Pancreas (tissue), 10 donors: ENCODE measurements around the gene NR2E3. TPM values are rescaled to one million over a fixed set of nuclear protein-coding genes. Genes with fewer than 3 reads are reported as not detected.

ENCODE experiments used
- ATAC-seq, 4 donors: fragments of 200-7000 bp; cut with Tn5 transposase; one replicate each; pipeline versions ENCODE4 v1.8.0 to v1.9.1; 2020; ENCODE audit warnings: mild to moderate bottlenecking in 4 of 4, moderate library complexity in 4 of 4
- DNase-seq, 6 donors: peaks; one replicate each; pipeline ENCODE4 v3.0.0-alpha.2; 2020
- FAIRE-seq: peaks from 2 replicates; lab custom pipeline; 2012; peaks lifted over from hg19 to GRCh38; lab: Jason Lieb, UNC
- H3K27ac ChIP-seq, 4 donors: fragments of 200-600 bp; sonication (generic); 1 replicate in 3 of 4; 2 replicates in 1 of 4; pipeline versions ENCODE4 v1.5.0 to v1.8.0; 2020
- H3K27me3 ChIP-seq, 4 donors: fragments of 200-600 bp; one replicate each; pipeline ENCODE4 v1.8.0; 2021
- H3K36me3 ChIP-seq, 3 donors: fragments of 200-600 bp; sonication (generic) in 1 of 3; one replicate each; pipeline versions ENCODE4 v1.5.0 to v1.8.0; 2020 to 2021
- H3K4me1 ChIP-seq, 3 donors: fragments of 200-600 bp; one replicate each; pipeline ENCODE4 v1.8.0; 2021
- H3K4me3 ChIP-seq, 4 donors: fragments of 200-600 bp; sonication (generic) in 2 of 4; one replicate each; pipeline versions ENCODE4 v1.5.0 to v1.8.0; 2020 to 2021
- H3K9me3 ChIP-seq, 4 donors: fragments of 200-600 bp; one replicate each; pipeline ENCODE4 v1.8.0; 2021
- CTCF ChIP-seq, 4 donors: fragments of 200-600 bp; sonication (generic) in 3 of 4; IDR thresholded peaks; one replicate each; pipeline versions ENCODE4 v1.5.0 to v1.8.0; 2021; ENCODE audit warnings: antibody characterized with exemption in 4 of 4
- WGBS, 2 donors: extraction: QIAGEN DNeasy Blood & Tissue Kit; methylation state at CpG; one replicate each; pipeline ENCODE4 v1.1.7; 2013; 5-methylcytosine and 5-hydroxymethylcytosine counted together
- intact Hi-C, 3 donors: fragments of 100-400 bp; cut with DNase I; formaldehyde crosslinking; loops; one replicate each; pipeline versions ENCODE4 v1.11.1 to v1.14.2; 2022
- polyA plus RNA-seq, 2 donors: library from polyadenylated mRNA; stranded (reverse); fragments of 200-250 nt; gene quantifications; one replicate each; pipeline ENCODE4 v1.2.3, GENCODE V29; 2013
- total RNA-seq, 6 donors: library from RNA; stranded (reverse); fragmentation: NEBNext Ultra II Directional in 4 of 6; extraction: Animal tissue kit (Norgen Biotek cat#: 25700) in 4 of 6; gene quantifications; one replicate each; pipeline versions ENCODE4 v1.2.1 to v1.2.4, GENCODE V29; 2021 to 2023
- donor health status: healthy with polysubstance abuse.
- donor health status: DM: no; HTN: no; CAD: no; lungs with moderate emphysema.
- donor health status: DM: no; HTN: no; CAD: no.
- donor health status: control.
- donor health status: control.
- donor health status: Bipolar disorder and iron deficiency.
- donor health status: DM: yes; HTN: yes; CAD: no.
- donor health status: DM: no; HTN: no; CAD: no.
- donor health status: DM: no; HTN: no; CAD: no.
- donor health status: DM: yes; HTN: yes; CAD: no.

NR2E3 gene
- total and polyA plus RNA-seq, 8 donors: 0.19 to 0.80 (median 0.41) TPM; not detected in 1

GRCh38 chr15:71802770-71803169 is 7.6 kb upstream of the NR2E3 start:
- intact Hi-C loops: loop anchor here in 2 of 3 donors (5.0 to 10.0 kb wide), 2 partner anchors 60 to 348 kb away; no protein-coding TSS in a partner anchor
- DNase-seq: peak in 5 of 6 donors; percentile 34 to 84 (median 41)
- Histone ChIP-seq H3K27ac (no peak overlapping the region), H3K36me3 (no peaks in the 10 kb centered on the region), H3K4me3 (no peak overlapping the region), H3K4me1 (no peaks in the 10 kb centered on the region), H3K9me3 (no peaks in the 10 kb centered on the region), H3K27me3 (no peaks in the 10 kb centered on the region)
- ATAC-seq: peak; percentile 38 to 67 (median 62)
- TF ChIP-seq CTCF (IDR thresholded peaks at IDR 0.05): peak in 3 of 4 donors; percentile 20 to 37 (median 26)
- 31 to 48% methylated on average over 21 of the region's 21 CpGs for WGBS, 2 donors
- no peak for FAIRE-seq

GRCh38 chr15:71804226-71804625 is 6.1 kb upstream of the NR2E3 start:
- FAIRE-seq (no peak), DNase-seq (peak in 1 of 6 donors; percentile 52), ATAC-seq (no peak)
- Histone ChIP-seq H3K4me1 (no peaks in the 10 kb centered on the region), H3K36me3 (no peaks in the 10 kb centered on the region), H3K27me3 (no peaks in the 10 kb centered on the region), H3K4me3 (no peak overlapping the region), H3K27ac (peak overlapping the region in 2 of 4 donors; percentile 4 to 50), H3K9me3 (no peaks in the 10 kb centered on the region)
- TF ChIP-seq CTCF (IDR thresholded peaks at IDR 0.05): no peak
- 30 to 36% methylated on average over 5 of the region's 5 CpGs for WGBS, 2 donors
- intact Hi-C loops: loop anchor here in 2 of 3 donors (5.0 to 10.0 kb wide), 2 partner anchors 62 to 349 kb away; no protein-coding TSS in a partner anchor

- FAIRE-seq: no peak
- ATAC-seq: peak in 2 of 4 donors; percentile 43 to 45
- DNase-seq: peak in 1 of 6 donors; percentile 31
- intact Hi-C loops: loop anchor here in 2 of 3 donors (5.0 to 10.0 kb wide), 2 partner anchors 63 to 350 kb away; no protein-coding TSS in a partner anchor
- Histone ChIP-seq H3K4me1 (no peaks in the 10 kb centered on the region), H3K4me3 (no peak overlapping the region), H3K27me3 (no peaks in the 10 kb centered on the region), H3K9me3 (no peaks in the 10 kb centered on the region), H3K36me3 (no peaks in the 10 kb centered on the region), H3K27ac (peak overlapping the region in 2 of 4 donors; percentile 0 to 50)
- 45 to 47% methylated on average over 6 of the region's 6 CpGs for WGBS, 2 donors
- no peak for TF ChIP-seq CTCF (IDR thresholded peaks at IDR 0.05)
Measured at GRCh38 chr15:71804695-71805470, 5.5 kb upstream of the NR2E3 start.

- FAIRE-seq (no peak), DNase-seq (no peak), ATAC-seq (peak in 3 of 4 donors; percentile 11 to 46 (median 29))
- WGBS, 2 donors: 26 to 29% methylated on average over 7 of the region's 7 CpGs
- Histone ChIP-seq H3K4me3 (no peak overlapping the region), H3K9me3 (no peaks in the 10 kb centered on the region), H3K27me3 (no peaks in the 10 kb centered on the region), H3K4me1 (no peaks in the 10 kb centered on the region), H3K36me3 (no peaks in the 10 kb centered on the region), H3K27ac (no peak overlapping the region)
- no peak for TF ChIP-seq CTCF (IDR thresholded peaks at IDR 0.05)
- intact Hi-C loops: loop anchor here in 1 of 3 donors (10.0 kb wide), 1 partner anchor 352 kb away; no protein-coding TSS in a partner anchor
Measured at GRCh38 chr15:71806452-71806931, 3.9 kb upstream of the NR2E3 start.
